Measurements from ENCODE around the gene SUPT3H.
A peak's percentile ranks its signal among the peaks of the same experiment; 100 is the strongest.
"Not testable (repeated sequence)": the region's sequence is repeated elsewhere in the genome, so short reads cannot be mapped to it uniquely, and the experiment has no call there.

Gene SUPT3H

GRCh38 chr6:45044510-45045252 is 333.1 kb downstream of the SUPT3H start:
- DNase-seq: no peak

- no peak for DNase-seq
Measured at GRCh38 chr6:45044086-45044485, 333.6 kb downstream of the SUPT3H start.

GRCh38 chr6:45042673-45043072 is 335.1 kb downstream of the SUPT3H start:
- DNase-seq: not testable (repeated sequence)

GRCh38 chr6:45038226-45038625 is 339.5 kb downstream of the SUPT3H start:
- no peak for DNase-seq

GRCh38 chr6:45036103-45036502 is 341.6 kb downstream of the SUPT3H start:
- DNase-seq: no peak

GRCh38 chr6:45032426-45032825 is 345.3 kb downstream of the SUPT3H start:
- DNase-seq: no peak

- peak; percentile 18 for DNase-seq
Measured at GRCh38 chr6:45031601-45032000, 346.1 kb downstream of the SUPT3H start.

- no peak for DNase-seq
Measured at GRCh38 chr6:45027126-45027525, 350.6 kb downstream of the SUPT3H start.

GRCh38 chr6:45026003-45026516 is 351.7 kb downstream of the SUPT3H start:
- DNase-seq: no peak

GRCh38 chr6:45024610-45025009 is 353.1 kb downstream of the SUPT3H start:
- no peak for DNase-seq

GRCh38 chr6:45021676-45022075 is 356.1 kb downstream of the SUPT3H start:
- no peak for DNase-seq

- DNase-seq: no peak
Measured at GRCh38 chr6:45012687-45013086, 365.0 kb downstream of the SUPT3H start.

GRCh38 chr6:45009576-45009975 is 368.2 kb downstream of the SUPT3H start:
- no peak for DNase-seq

GRCh38 chr6:45006893-45007292 is 370.8 kb downstream of the SUPT3H start:
- DNase-seq: no peak

GRCh38 chr6:45003961-45004360 is 373.8 kb downstream of the SUPT3H start:
- DNase-seq: no peak

- DNase-seq: no peak
Measured at GRCh38 chr6:45003387-45003786, 374.3 kb downstream of the SUPT3H start.

- no peak for DNase-seq
Measured at GRCh38 chr6:45002390-45003105, 375.2 kb downstream of the SUPT3H start.

- DNase-seq: no peak
Measured at GRCh38 chr6:45001663-45002062, 376.1 kb downstream of the SUPT3H start.

GRCh38 chr6:45000833-45001232 is 376.9 kb downstream of the SUPT3H start:
- DNase-seq: no peak

- no peak for DNase-seq
Measured at GRCh38 chr6:44999066-44999465, 378.7 kb downstream of the SUPT3H start.

- no peak for DNase-seq
Measured at GRCh38 chr6:44995486-44996132, 382.1 kb downstream of the SUPT3H start.

- DNase-seq: no peak
Measured at GRCh38 chr6:44989391-44989790, 388.3 kb downstream of the SUPT3H start.

GRCh38 chr6:44985006-44985405 is 392.7 kb downstream of the SUPT3H start:
- DNase-seq: no peak
